Spinal cord (tissue), 10 donors: Measurements from ENCODE around the gene HUS1B. TPM values are rescaled to one million over a fixed set of nuclear protein-coding genes. Genes with fewer than 3 reads are reported as not detected.
"Not testable (repeated sequence)": the region's sequence is repeated elsewhere in the genome, so short reads cannot be mapped to it uniquely, and the experiment has no call there.

ENCODE experiments used
- DNase-seq, 6 donors: peaks; one replicate each; pipeline versions ENCODE4 v3.0.0 to v3.0.0-alpha.2; 2013 to 2015; ENCODE audit warnings: low spot score in 6 of 6, low read depth in 4 of 6
- H3K27ac ChIP-seq: one replicate; pipeline ENCODE4 v1.5.1; 2013; ENCODE audit warnings: low read depth, low read length, control low read depth
- H3K27me3 ChIP-seq: one replicate; pipeline ENCODE4 v1.6.1; 2013; ENCODE audit warnings: low read length; ENCODE audit not compliant: control insufficient read depth, insufficient read depth
- H3K36me3 ChIP-seq: one replicate; pipeline ENCODE4 v1.6.1; 2013; ENCODE audit warnings: low read length; ENCODE audit not compliant: control insufficient read depth, insufficient read depth
- H3K4me1 ChIP-seq: one replicate; pipeline ENCODE4 v1.6.1; 2013; ENCODE audit warnings: low read length; ENCODE audit not compliant: control insufficient read depth, insufficient read depth
- H3K4me3 ChIP-seq: one replicate; pipeline ENCODE4 v1.5.1; 2013; ENCODE audit warnings: low read depth, low read length, control low read depth
- H3K9me3 ChIP-seq: one replicate; pipeline ENCODE4 v1.6.1; 2013; ENCODE audit warnings: low read length; ENCODE audit not compliant: control insufficient read depth, insufficient read depth
- WGBS: methylation state at CpG from one replicate; pipeline ENCODE4 v1.1.5; 2013; ENCODE audit warnings: missing lambda C conversion rate; ENCODE audit not compliant: insufficient coverage; 5-methylcytosine and 5-hydroxymethylcytosine counted together
- polyA plus RNA-seq, 2 donors: library from polyadenylated mRNA; unstranded; fragments of 120-200 nt; gene quantifications; one replicate each; pipeline ENCODE4 v1.2.1, GENCODE V29; 2013; ENCODE audit not compliant: insufficient read length in 2 of 2
- total RNA-seq, 2 donors: library from RNA; depleted of rRNA in 1 of 2; stranded (reverse); fragments of 120-200 nt in 1 of 2; fragments of >200 nt in 1 of 2; gene quantifications; one replicate each; pipeline versions ENCODE4 v1.2.3 to v1.2.4, GENCODE V29; 2013 to 2014
- donor health status: healthy.

HUS1B gene
- total and polyA plus RNA-seq, 4 donors = 0.39 to 0.99 (median 0.41) TPM; not detected in 1

DNA sequence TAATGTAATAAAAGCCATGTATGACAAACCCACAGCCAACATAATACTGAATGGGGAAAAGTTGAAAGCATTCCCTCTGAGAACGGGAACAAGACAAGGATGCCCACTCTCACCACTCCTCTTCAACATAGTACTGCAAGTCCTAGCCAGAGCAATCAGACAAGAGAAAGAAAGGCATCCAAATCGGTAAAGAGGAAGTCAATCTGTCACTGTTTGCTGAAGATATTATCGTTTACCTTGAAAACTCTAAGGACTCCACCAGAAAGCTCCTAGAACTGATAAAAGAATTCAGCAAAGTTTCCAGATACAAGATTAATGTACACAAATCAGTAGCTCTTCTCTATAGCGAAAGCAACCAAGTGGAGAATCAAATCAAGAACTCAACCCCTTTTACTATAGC, 6.9 kb upstream of the HUS1B start:
- H3K27ac ChIP-seq, H3K36me3 ChIP-seq, H3K27me3 ChIP-seq, H3K4me1 ChIP-seq, DNase-seq, H3K4me3 ChIP-seq, H3K9me3 ChIP-seq: not testable (repeated sequence)
- WGBS = no CpG with 5 or more reads among the region's 4 CpGs

DNA sequence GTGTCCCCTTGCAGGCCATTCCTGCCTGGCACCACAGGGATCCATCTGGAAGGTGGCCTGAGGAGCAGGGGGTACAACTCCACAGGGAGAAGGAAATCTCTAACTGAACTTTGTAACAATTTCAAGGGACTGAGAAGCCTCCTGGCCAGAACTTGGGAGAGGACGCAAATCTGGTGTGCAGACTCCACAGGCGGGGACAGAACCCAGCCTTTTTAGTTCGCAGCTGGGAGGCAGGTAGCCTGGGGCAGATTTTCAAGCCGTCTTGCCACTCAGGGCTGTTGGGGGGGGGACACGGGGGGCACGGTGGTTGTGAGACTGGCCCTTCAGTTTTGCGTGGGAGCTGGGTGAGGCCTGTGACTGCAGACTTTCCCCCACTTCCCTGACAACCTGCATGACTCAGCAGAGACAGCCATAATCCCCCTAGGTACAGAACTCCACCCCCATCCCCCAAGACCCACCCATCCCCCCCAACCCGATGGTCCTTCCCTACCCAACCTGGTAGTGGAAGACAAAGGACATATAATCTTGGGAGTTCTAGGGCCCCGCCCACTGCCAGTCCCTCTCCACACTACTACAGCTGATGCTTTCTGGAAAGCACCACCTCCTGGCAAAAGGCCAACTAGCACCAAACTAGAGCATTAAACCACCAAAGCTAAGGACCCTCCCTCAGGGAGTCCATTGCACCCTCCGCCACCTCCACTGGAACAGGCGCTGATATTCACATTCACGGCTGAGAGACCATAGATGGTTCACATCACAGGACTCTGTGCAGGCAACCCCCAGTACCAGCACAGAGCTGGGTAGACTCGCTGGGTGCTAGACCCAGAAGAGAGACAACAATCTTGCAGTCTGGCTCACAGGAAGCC, 3.0 kb upstream of the HUS1B start:
- H3K9me3 ChIP-seq = no peaks in the 10 kb centered on the region
- no peak overlapping the region for H3K27ac ChIP-seq
- WGBS = 90% methylated on average over 10 of the region's 13 CpGs

DNA sequence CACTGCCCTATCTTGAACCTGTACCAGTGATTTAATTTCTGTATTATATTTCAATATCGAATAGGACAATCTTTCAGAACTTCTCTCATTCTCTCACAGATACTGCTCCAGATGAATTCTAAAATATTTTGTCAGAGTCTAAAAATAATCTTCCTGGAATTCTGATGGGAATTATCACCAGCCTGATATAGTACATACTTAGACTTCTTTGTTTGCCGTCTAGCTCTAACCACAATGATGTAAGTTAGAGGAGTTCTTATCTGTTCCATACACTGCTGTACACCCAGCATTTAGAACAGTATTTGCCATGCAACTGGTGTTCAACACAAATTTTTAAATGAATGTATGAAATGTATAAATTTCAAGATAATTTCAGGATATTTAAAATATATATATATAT, 1.3 kb upstream of the HUS1B start:
- Histone ChIP-seq H3K36me3 (peaks cover 10% of the 10 kb centered on the region), H3K27me3 (no peaks in the 10 kb centered on the region), H3K27ac (no peak overlapping the region), H3K4me1 (no peaks in the 10 kb centered on the region), H3K9me3 (no peaks in the 10 kb centered on the region), H3K4me3 (no peak overlapping the region)
- DNase-seq = no peak
- WGBS = no CpG with 5 or more reads among the region's 2 CpGs

More for the DNA sequence above, 3.0 kb upstream of the HUS1B start:
- peaks cover 10% of the 10 kb centered on the region for H3K36me3 ChIP-seq
- no peaks in the 10 kb centered on the region for H3K4me1 ChIP-seq
- no peak overlapping the region for H3K4me3 ChIP-seq
- DNase-seq = no peak
- H3K27me3 ChIP-seq = no peaks in the 10 kb centered on the region

DNA sequence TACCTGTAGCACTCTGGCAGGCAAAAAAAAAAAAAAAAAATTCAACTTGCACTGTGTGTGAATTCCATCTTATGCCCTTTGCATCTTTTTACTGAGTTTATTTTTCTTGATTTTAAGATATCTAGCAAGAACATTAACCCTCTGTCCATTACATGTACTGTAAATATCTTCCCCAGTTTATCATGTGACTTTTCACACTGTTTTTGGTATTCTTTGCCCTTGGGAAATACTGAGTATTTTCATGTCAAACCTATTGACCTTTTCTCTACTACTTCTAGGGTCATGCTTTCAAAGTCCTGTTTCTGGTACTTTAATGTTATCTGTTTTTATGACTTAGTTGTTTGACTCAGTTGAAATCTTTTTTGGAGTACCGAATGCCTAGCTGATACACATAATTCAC, 843 bp upstream of the HUS1B start:
- Histone ChIP-seq H3K4me3 (no peak overlapping the region), H3K27ac (no peak overlapping the region), H3K9me3 (no peaks in the 10 kb centered on the region), H3K4me1 (no peaks in the 10 kb centered on the region), H3K27me3 (no peaks in the 10 kb centered on the region), H3K36me3 (peaks cover 10% of the 10 kb centered on the region)
- WGBS = no CpG with 5 or more reads among the region's 1 CpG
- DNase-seq = no peak

DNA sequence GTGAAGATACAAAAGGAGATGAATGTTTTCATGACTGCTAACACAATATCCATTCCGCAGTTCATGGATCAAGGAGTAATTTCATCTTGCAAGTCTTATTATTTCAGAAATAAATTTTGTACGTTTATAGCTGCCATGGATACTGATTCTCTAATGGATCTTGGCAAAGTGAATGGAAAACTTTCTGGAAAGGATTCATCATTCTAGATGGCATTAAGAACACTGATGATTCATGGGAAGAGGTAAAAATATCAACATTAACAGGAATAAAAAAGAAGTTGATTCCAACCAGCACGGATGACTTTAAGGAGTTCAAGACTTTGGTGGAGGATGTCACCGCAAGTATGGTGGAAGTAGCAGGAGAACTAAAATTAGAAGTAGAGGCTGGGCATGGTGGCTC, 2.8 kb downstream of the HUS1B start:
- WGBS = 100% methylated on average over 2 of the region's 4 CpGs
- H3K9me3 ChIP-seq = no peaks in the 10 kb centered on the region
- DNase-seq = no peak
- no peaks in the 10 kb centered on the region for H3K4me1 ChIP-seq
- no peak overlapping the region for H3K27ac ChIP-seq
- no peak overlapping the region for H3K4me3 ChIP-seq
- peaks cover 10% of the 10 kb centered on the region for H3K36me3 ChIP-seq
- no peaks in the 10 kb centered on the region for H3K27me3 ChIP-seq

DNA sequence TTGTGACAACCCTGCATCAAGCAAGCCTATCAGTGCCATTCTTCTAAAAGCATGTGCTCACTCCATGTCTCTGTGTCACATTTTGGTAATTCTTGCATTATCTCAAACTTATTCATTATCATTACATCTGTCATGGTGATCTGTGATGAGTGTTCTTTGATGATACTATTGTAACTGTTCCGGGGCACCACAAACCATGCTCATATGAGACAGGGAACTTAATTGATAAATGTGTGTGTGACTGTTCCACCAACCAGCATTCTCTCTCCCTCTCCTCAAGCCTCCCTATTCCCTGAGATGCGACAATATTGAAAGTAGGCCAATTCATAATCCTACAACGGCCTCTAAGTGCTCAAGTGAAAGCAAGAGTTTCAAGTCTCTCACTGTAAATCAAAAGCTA, 4.0 kb downstream of the HUS1B start:
- no peak for DNase-seq
- Histone ChIP-seq H3K9me3 (no peaks in the 10 kb centered on the region), H3K27me3 (no peaks in the 10 kb centered on the region), H3K4me1 (no peaks in the 10 kb centered on the region), H3K36me3 (peaks cover 10% of the 10 kb centered on the region), H3K4me3 (no peak overlapping the region), H3K27ac (no peak overlapping the region)
- WGBS = no CpG with 5 or more reads among the region's 3 CpGs

DNA sequence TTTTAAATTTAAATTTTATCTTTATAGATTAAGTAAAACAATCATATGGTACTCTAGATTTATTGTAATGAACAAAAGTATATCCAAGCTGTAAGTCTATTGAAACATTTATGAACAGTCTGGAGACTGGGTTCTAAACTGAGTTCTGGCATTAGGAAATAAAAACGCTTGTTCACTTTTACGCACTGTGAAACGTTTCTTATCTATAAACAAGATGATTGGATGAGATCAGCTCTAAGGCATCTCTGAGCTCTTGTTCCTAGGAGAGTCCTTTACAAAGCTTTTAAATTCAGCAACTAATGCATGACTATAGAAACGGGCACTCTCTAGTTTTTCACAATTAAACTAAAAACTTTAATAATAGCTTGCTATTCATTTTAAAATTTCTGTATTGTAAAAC, 6.8 kb downstream of the HUS1B start:
- H3K27ac ChIP-seq = no peak overlapping the region
- H3K4me1 ChIP-seq = no peaks in the 10 kb centered on the region
- H3K36me3 ChIP-seq = no peaks in the 10 kb centered on the region
- H3K27me3 ChIP-seq = no peaks in the 10 kb centered on the region
- H3K9me3 ChIP-seq = no peaks in the 10 kb centered on the region
- DNase-seq = no peak
- H3K4me3 ChIP-seq = no peak overlapping the region
- no CpG with 5 or more reads among the region's 4 CpGs for WGBS

DNA sequence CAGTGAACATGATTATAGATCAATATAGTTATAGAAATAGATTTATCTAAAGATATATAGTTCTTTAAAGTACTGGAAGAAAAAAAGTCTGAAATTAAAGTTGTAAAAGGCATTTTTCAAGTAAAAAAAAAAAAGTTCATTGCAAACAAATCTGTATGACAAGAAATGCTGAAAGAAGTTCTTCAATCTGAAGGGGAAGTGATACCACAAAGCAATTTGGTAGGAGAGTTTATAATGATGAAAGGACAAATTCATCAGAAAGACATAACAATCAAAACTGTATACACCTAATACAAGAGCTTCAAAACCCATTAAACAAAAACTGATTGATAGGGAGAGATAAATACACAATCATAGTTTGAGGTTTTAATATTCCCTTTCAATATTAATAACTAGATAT, 14.1 kb downstream of the HUS1B start:
- DNase-seq = no peak
- Histone ChIP-seq H3K36me3 (no peaks in the 10 kb centered on the region), H3K9me3 (no peaks in the 10 kb centered on the region), H3K4me1 (no peaks in the 10 kb centered on the region), H3K27ac (no peak overlapping the region), H3K27me3 (no peaks in the 10 kb centered on the region), H3K4me3 (no peak overlapping the region)

DNA sequence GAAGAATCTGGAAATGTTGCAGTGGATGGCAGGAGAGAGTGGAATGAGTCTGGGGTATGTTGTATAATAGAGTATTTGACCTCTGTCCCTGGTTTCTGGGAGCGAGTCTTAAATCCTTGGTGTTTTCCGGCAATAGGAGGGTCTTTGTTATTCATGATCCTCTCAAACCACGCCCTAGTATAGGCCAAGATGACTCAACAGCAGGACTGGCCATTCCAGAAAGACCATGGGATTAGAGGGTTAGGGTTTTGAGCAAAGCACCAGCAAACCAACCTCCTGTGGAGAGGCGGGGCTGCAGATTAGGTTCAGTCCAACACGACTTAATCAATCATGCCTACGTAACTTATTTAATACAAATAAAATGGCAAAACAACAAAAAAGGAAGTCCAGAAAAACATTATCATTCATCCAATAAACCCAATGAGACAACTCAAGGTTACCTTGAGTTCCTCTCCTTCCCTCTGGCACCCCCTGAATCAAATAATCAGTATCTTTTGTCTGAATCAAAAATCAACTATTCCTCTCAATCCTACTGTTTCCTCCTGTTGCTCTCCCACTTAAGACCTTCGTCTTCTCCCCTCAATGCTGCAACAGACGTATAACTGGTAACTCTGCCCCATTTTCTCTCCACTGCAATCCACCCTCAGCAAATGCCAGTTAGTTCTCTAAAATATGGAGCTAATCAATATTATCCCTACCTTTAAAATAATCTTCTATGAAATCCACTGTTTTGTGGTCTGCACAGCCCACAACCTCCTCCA, 15.5 kb downstream of the HUS1B start:
- Histone ChIP-seq H3K27ac (no peak overlapping the region), H3K4me1 (no peaks in the 10 kb centered on the region), H3K4me3 (no peak overlapping the region), H3K9me3 (no peaks in the 10 kb centered on the region), H3K27me3 (no peaks in the 10 kb centered on the region), H3K36me3 (peaks cover 4% of the 10 kb centered on the region)
- 97% methylated on average over 7 of the region's 8 CpGs for WGBS
- DNase-seq = no peak

DNA sequence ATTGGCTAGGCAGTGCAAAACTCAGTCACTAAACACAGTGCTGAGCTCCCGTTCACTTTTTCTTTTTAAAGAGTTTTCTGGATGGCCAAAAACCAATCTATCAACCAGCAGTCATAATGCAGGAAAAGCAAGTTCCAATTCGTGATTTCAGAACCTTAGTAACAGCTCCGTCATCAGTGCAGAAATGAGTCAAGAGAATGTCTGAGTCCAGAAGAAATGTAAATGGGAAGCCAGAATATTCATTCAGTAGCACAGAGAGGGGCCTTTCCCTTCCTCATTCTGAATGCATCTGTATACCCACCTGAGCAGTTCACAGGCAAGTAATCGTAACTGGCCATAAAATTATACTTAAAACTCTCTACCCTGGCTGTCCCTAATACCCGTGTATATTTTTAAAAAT, 20.4 kb downstream of the HUS1B start:
- WGBS = 80% methylated on average over 1 of the region's 5 CpGs
- H3K4me3 ChIP-seq = no peak overlapping the region
- no peaks in the 10 kb centered on the region for H3K9me3 ChIP-seq

More for the DNA sequence above, 20.4 kb downstream of the HUS1B start:
- Histone ChIP-seq H3K36me3 (peaks cover 7% of the 10 kb centered on the region), H3K27ac (no peak overlapping the region), H3K27me3 (no peaks in the 10 kb centered on the region), H3K4me1 (no peaks in the 10 kb centered on the region)
- DNase-seq = no peak
